HepG2 (cell line): ENCODE measurements around the gene LBX2. TPM values are rescaled to one million over a fixed set of nuclear protein-coding genes. Genes with fewer than 3 reads are reported as not detected.
A peak's percentile ranks its signal among the peaks of the same experiment; 100 is the strongest.

Experiments used
- AHR ChIP-seq: IDR thresholded peaks from 2 replicates; pipeline ENCODE4 v1.6.1; 2018; ENCODE audit warnings: missing genetic modification reagents, missing compliant biosample characterization
- ARNT2 ChIP-seq: sonication (generic); formaldehyde crosslinking; IDR thresholded peaks from 2 replicates; pipeline ENCODE4 v1.8.0; 2022; ENCODE audit warnings: mild to moderate bottlenecking, low read depth, missing genetic modification reagents, moderate library complexity
- CBX1 ChIP-seq: IDR thresholded peaks from one replicate; pipeline ENCODE4 v1.6.1; 2016; ENCODE audit warnings: antibody characterized with exemption, low read depth
- DMAP1 ChIP-seq: IDR thresholded peaks from 2 replicates; pipeline ENCODE4 v1.6.1; 2016
- ELF4 ChIP-seq: sonication (generic); formaldehyde crosslinking; IDR thresholded peaks from 2 replicates; pipeline ENCODE4 v1.5.0; 2020; ENCODE audit warnings: missing genetic modification reagents, mild to moderate bottlenecking, moderate library complexity, borderline replicate concordance
- FIP1L1 ChIP-seq: fragments of 200-400 bp; formaldehyde crosslinking; IDR thresholded peaks from 2 replicates; pipeline ENCODE4 v1.6.1; 2018; ENCODE audit warnings: low read depth, mild to moderate bottlenecking, low read length, moderate library complexity, borderline replicate concordance; ENCODE audit not compliant: insufficient read depth
- HOXA9 ChIP-seq: sonication (generic); formaldehyde crosslinking; IDR thresholded peaks from 2 replicates; pipeline ENCODE4 v1.8.1; 2022; ENCODE audit warnings: missing genetic modification reagents, mild to moderate bottlenecking, moderate library complexity, borderline replicate concordance
- KAT2B ChIP-seq: fragments of 150-350 bp; IDR thresholded peaks from 2 replicates; pipeline ENCODE4 v1.6.1; 2014; ENCODE audit warnings: low read depth, low read length, borderline replicate concordance
- LBX2 ChIP-seq: sonication (generic); formaldehyde crosslinking; IDR thresholded peaks from 2 replicates; pipeline ENCODE4 v1.5.0; 2020; ENCODE audit warnings: missing genetic modification reagents, mild to moderate bottlenecking, borderline replicate concordance
- MIER3 ChIP-seq: IDR thresholded peaks from 2 replicates; pipeline ENCODE4 v1.6.1; 2016; ENCODE audit warnings: missing compliant biosample characterization, borderline replicate concordance
- NFIB ChIP-seq: sonication (generic); formaldehyde crosslinking; IDR thresholded peaks from 2 replicates; pipeline ENCODE4 v1.9.0; 2021; ENCODE audit warnings: missing genetic modification reagents, mild to moderate bottlenecking, borderline replicate concordance
- ZBTB8A ChIP-seq: sonication (generic); formaldehyde crosslinking; IDR thresholded peaks from 2 replicates; pipeline ENCODE4 v1.4.0; 2020; ENCODE audit warnings: mild to moderate bottlenecking, low read depth, missing genetic modification reagents, borderline replicate concordance
- ZNF451 ChIP-seq: sonication (generic); formaldehyde crosslinking; IDR thresholded peaks from 2 replicates; pipeline ENCODE4 v1.5.0; 2020; ENCODE audit warnings: mild to moderate bottlenecking, missing genetic modification reagents
- ZNF563 ChIP-seq: sonication (generic); formaldehyde crosslinking; IDR thresholded peaks from 2 replicates; pipeline ENCODE4 v1.8.0; 2022; ENCODE audit warnings: mild to moderate bottlenecking, moderate library complexity, missing genetic modification reagents
- ZNF598 ChIP-seq: sonication (generic); formaldehyde crosslinking; IDR thresholded peaks from 2 replicates; pipeline ENCODE4 v1.5.1; 2020; ENCODE audit warnings: mild to moderate bottlenecking, missing genetic modification reagents, borderline replicate concordance
- ZNF777 ChIP-seq: sonication (generic); formaldehyde crosslinking; IDR thresholded peaks from 2 replicates; pipeline ENCODE4 v1.4.0; 2020; ENCODE audit warnings: missing genetic modification reagents
- ZSCAN21 ChIP-seq: sonication (generic); formaldehyde crosslinking; IDR thresholded peaks from 2 replicates; pipeline ENCODE4 v1.8.0; 2022; ENCODE audit warnings: mild to moderate bottlenecking, missing genetic modification reagents, moderate library complexity, borderline replicate concordance
- polyA plus RNA-seq, 8 experiments: library from polyadenylated mRNA; depleted of rRNA in 3 of 8; stranded (reverse) in 7 of 8; unstranded in 1 of 8; fragments of >200 nt; fragmentation: Illumina TruSeq in 4 of 8; extraction: Trizol in 4 of 8; gene quantifications; 2 replicates each; pipeline versions ENCODE4 v1.2.1 to v1.2.3, GENCODE V29; 2011 to 2016; ENCODE audit warnings: low read depth in 4 of 8, missing spikeins in 1 of 8, mixed read lengths in 1 of 8; ENCODE audit not compliant: insufficient read depth in 1 of 8
- total RNA-seq, 5 experiments: library from RNA; depleted of rRNA; stranded (reverse); fragments of >200 nt; fragmentation: Illumina TruSeq; extraction: Trizol; gene quantifications; 2 replicates each; pipeline ENCODE4 v1.2.3, GENCODE V29; 2016; ENCODE audit warnings: low read depth in 1 of 5
- TF ChIP-seq, protein P1 (sequence below): IDR thresholded peaks from 2 replicates; pipeline ENCODE4 v1.6.1; 2016; ENCODE audit warnings: missing compliant biosample characterization, missing genetic modification reagents, borderline replicate concordance
- TF ChIP-seq, protein P2 (sequence below): sonication (generic); formaldehyde crosslinking; IDR thresholded peaks from 2 replicates; pipeline ENCODE4 v1.4.0; 2020; ENCODE audit warnings: missing genetic modification reagents, mild to moderate bottlenecking, borderline replicate concordance
- TF ChIP-seq, protein P3 (sequence below): sonication (generic); formaldehyde crosslinking; IDR thresholded peaks from 2 replicates; pipeline ENCODE4 v1.4.0; 2020; ENCODE audit warnings: missing genetic modification reagents, mild to moderate bottlenecking, borderline replicate concordance
- TF ChIP-seq, protein P4 (sequence below): IDR thresholded peaks from 2 replicates; pipeline ENCODE4 v1.6.1; 2016

Gene LBX2
- total and polyA plus RNA-seq, 2 of the 13 experiments (the other 11 are each of a cell fraction or from before 2014, with no cell fraction given), result 6.4 to 8.1 TPM

GRCh38 chr2:74529357-74530238, 30.2 kb upstream of the LBX2 start, which contains the start of the genes AUP1 and HTRA2 (continued):
- TF ChIP-seq LBX2 (CRISPR knock-in tag) (peak; percentile 59; the same call in 1 of the 2 replicates), CBX1 (peak; percentile 16), DMAP1 (CRISPR knock-in tag) (peak; percentile 87; the same call in 1 of the 2 replicates), ZSCAN21 (CRISPR knock-in tag) (peak; percentile 58), KAT2B (no peak), ZNF777 (CRISPR knock-in tag) (0 out of 2 replicates have a peak, but pooled peaks have one; percentile 57), AHR (no peak), ARNT2 (peak; percentile 68), MIER3 (CRISPR knock-in tag) (peak; percentile 92), FIP1L1 (no peak), NFIB (0 out of 2 replicates have a peak, but pooled peaks have one; percentile 57), ZNF563 (CRISPR knock-in tag) (peak; percentile 89), ZBTB8A (CRISPR knock-in tag) (peak; percentile 52; the same call in 1 of the 2 replicates), ZNF451 (CRISPR knock-in tag) (peak; percentile 44; the same call in 1 of the 2 replicates), HOXA9 (peak; percentile 80), ELF4 (CRISPR knock-in tag) (peak; percentile 86; the same call in 1 of the 2 replicates), ZNF598 (CRISPR knock-in tag) (peak; percentile 15; the same call in 1 of the 2 replicates)
- TF ChIP-seq, protein P1, sequence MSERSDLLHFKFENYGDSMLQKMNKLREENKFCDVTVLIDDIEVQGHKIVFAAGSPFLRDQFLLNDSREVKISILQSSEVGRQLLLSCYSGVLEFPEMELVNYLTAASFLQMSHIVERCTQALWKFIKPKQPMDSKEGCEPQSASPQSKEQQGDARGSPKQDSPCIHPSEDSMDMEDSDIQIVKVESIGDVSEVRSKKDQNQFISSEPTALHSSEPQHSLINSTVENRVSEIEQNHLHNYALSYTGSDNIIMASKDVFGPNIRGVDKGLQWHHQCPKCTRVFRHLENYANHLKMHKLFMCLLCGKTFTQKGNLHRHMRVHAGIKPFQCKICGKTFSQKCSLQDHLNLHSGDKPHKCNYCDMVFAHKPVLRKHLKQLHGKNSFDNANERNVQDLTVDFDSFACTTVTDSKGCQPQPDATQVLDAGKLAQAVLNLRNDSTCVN (CRISPR knock-in tag), result 0 out of 2 replicates have a peak, but pooled peaks have one; percentile 4
- TF ChIP-seq, protein P2, sequence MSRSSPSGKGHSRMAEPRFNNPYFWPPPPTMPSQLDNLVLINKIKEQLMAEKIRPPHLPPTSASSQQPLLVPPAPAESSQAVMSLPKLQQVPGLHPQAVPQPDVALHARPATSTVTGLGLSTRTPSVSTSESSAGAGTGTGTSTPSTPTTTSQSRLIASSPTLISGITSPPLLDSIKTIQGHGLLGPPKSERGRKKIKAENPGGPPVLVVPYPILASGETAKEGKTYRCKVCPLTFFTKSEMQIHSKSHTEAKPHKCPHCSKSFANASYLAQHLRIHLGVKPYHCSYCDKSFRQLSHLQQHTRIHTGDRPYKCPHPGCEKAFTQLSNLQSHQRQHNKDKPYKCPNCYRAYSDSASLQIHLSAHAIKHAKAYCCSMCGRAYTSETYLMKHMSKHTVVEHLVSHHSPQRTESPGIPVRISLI (CRISPR knock-in tag), result no peak; the same call in none of the 2 replicates
- TF ChIP-seq, protein P3, sequence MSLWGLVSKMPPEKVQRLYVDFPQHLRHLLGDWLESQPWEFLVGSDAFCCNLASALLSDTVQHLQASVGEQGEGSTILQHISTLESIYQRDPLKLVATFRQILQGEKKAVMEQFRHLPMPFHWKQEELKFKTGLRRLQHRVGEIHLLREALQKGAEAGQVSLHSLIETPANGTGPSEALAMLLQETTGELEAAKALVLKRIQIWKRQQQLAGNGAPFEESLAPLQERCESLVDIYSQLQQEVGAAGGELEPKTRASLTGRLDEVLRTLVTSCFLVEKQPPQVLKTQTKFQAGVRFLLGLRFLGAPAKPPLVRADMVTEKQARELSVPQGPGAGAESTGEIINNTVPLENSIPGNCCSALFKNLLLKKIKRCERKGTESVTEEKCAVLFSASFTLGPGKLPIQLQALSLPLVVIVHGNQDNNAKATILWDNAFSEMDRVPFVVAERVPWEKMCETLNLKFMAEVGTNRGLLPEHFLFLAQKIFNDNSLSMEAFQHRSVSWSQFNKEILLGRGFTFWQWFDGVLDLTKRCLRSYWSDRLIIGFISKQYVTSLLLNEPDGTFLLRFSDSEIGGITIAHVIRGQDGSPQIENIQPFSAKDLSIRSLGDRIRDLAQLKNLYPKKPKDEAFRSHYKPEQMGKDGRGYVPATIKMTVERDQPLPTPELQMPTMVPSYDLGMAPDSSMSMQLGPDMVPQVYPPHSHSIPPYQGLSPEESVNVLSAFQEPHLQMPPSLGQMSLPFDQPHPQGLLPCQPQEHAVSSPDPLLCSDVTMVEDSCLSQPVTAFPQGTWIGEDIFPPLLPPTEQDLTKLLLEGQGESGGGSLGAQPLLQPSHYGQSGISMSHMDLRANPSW (CRISPR knock-in tag), result no peak
- TF ChIP-seq, protein P4, sequence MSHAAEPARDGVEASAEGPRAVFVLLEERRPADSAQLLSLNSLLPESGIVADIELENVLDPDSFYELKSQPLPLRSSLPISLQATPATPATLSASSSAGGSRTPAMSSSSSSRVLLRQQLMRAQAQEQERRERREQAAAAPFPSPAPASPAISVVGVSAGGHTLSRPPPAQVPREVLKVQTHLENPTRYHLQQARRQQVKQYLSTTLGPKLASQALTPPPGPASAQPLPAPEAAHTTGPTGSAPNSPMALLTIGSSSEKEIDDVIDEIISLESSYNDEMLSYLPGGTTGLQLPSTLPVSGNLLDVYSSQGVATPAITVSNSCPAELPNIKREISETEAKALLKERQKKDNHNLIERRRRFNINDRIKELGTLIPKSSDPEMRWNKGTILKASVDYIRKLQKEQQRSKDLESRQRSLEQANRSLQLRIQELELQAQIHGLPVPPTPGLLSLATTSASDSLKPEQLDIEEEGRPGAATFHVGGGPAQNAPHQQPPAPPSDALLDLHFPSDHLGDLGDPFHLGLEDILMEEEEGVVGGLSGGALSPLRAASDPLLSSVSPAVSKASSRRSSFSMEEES (CRISPR knock-in tag), result peak; percentile 51; the same call in 1 of the 2 replicates
